AG09319 (cell line): ENCODE results near the gene HTR1D.

Source experiments
- DNase-seq: peaks from one replicate; pipeline ENCODE4 v3.0.0-alpha.2; 2010; ENCODE audit warnings: low read depth; ENCODE audit errors: extremely low read depth
- CTCF ChIP-seq: IDR thresholded peaks from 2 replicates; pipeline ENCODE4 v1.5.1; 2011; ENCODE audit warnings: low read depth, mild to moderate bottlenecking, inconsistent platforms, low read length, moderate library complexity

HTR1D gene

DNA sequence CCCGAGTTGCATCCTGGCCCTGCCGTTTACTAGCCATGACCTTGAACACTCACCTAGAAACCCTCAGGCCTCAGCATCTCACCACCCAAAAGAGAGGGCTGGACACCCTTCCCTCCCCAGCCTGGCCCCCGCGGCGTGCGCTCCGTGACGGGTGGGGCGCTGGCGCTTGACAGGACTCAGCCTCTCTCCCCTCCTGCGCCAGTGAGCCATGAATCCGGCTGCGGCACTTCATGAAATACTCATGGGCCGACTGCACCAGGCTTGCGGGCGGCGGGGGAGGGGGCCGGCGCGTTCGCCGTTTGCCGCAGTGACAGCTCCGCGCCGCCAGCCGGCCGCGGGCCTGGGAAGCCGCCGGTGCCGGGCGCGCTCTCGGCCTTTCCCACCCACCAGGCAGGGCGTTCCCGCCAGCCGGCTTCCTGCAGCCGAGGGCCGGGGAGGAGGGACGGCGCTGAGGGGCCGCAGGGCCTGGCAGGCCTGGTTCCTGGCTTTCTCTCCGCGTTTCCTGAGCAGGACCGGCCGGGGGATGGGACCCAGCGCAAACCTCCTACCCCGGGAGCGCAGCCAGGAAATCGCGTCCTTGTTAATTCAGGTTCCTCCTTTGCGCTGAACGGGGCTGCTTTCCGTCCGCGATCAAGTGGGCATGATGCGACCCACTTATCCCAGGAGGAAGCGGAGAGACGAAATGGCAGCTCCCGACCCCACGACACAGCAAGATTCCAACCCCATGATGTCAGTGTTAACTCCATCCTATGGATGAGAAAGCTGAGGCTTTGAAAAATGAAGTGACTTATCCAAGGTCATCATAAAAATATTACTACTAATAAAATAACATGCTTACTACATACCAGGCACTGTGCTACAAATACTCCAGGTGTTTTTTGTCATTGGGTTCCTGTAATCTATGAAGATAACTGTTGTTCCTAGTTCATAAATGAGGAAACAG lies 39.6 kb downstream of the HTR1D start:
- TF ChIP-seq CTCF: no peak
- DNase-seq: no peak

- DNase-seq: no peak
- TF ChIP-seq CTCF: no peak
These were observed 40.3 kb downstream of the HTR1D start for GRCh38 chr1:23177031-23177430.

DNA sequence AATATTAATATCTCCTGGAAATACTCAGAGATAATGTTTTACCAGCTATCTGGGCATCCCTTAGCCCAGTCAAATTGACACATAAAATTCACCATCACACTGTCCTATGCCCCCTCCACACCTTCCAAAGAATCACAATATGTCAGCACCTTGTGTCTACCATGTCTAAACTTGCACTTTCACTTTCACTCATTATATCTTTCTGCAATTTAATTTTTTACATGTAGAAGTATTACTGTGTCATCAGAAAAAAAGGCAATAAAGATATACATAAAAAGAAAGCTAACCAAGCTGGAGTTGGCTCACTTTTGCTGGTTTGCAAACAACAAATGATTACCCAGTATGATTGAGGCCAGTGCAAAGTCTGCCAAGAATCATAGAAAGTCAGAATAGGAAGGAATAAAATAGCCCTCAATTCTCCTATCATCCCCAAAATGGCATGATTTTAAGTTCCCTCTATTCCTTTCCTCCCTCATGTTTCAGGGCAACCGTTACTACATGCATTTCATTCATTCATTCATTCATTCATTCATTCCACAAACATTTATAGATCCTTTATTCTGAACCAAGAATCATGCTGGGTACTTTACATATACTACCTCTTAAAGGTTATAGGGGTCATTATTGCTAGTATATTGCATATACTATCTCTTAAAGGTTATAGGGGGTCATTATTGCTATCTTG lies 42.7 kb downstream of the HTR1D start:
- DNase-seq: no peak
- TF ChIP-seq CTCF: no peak

DNA sequence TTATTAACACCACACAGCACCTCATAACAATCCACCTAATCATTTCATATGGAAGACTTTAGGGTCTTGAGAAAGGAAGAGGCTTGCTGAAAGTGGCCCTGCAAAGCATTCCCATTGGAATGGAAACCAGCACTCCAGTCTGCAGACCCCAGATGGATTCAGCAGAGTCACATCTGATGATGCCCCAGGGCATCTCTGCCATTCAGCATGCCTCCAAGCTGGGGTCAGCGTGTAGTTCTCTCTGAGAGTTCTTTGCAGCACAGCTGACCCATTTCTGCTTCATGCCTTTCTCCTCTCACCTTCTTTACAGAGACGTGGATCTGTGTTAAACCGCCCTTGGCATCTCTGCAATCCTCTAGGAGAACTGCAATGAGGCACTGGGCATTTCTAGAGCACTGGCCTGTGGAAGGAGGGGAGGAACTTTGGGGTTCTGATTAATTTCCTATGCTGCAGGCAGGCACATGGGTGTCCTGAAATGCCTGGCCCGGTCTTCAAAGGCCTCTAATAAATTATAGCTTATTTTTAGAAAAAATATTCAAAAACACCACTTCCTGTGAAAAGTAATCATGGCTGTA lies 46.0 kb downstream of the HTR1D start:
- DNase-seq: no peak
- TF ChIP-seq CTCF: no peak

GRCh38 chr1:23169727-23170335 lies 47.5 kb downstream of the HTR1D start:
- peak; percentile 78 for DNase-seq
- no peak for TF ChIP-seq CTCF

GRCh38 chr1:23169195-23169575 lies 48.1 kb downstream of the HTR1D start:
- no peak for TF ChIP-seq CTCF
- no peak for DNase-seq
